ENCODE results near the gene LHX1. TPM values are rescaled to one million over a fixed set of nuclear protein-coding genes. Genes with fewer than 3 reads are reported as not detected.

LHX1 gene
- total and polyA plus RNA-seq, 7 donors = not detected

DNA sequence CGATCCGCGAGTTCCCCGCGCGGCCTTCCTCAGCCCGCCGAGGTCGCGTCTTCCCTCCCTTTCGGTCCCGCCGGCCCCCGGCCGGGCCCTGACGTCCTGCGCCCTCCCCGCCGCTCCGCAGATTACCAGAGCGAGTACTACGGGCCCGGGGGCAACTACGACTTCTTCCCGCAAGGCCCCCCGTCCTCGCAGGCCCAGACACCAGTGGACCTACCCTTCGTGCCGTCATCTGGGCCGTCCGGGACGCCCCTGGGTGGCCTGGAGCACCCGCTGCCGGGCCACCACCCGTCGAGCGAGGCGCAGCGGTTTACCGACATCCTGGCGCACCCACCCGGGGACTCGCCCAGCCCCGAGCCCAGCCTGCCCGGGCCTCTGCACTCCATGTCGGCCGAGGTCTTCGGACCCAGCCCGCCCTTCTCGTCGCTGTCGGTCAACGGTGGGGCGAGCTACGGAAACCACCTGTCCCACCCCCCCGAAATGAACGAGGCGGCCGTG lies 5.4 kb downstream of the LHX1 start:
- H3K27ac ChIP-seq = no peak overlapping the region
- TF ChIP-seq, protein P1, sequence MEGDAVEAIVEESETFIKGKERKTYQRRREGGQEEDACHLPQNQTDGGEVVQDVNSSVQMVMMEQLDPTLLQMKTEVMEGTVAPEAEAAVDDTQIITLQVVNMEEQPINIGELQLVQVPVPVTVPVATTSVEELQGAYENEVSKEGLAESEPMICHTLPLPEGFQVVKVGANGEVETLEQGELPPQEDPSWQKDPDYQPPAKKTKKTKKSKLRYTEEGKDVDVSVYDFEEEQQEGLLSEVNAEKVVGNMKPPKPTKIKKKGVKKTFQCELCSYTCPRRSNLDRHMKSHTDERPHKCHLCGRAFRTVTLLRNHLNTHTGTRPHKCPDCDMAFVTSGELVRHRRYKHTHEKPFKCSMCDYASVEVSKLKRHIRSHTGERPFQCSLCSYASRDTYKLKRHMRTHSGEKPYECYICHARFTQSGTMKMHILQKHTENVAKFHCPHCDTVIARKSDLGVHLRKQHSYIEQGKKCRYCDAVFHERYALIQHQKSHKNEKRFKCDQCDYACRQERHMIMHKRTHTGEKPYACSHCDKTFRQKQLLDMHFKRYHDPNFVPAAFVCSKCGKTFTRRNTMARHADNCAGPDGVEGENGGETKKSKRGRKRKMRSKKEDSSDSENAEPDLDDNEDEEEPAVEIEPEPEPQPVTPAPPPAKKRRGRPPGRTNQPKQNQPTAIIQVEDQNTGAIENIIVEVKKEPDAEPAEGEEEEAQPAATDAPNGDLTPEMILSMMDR (IDR thresholded peaks at IDR 0.05) = no peak
- peaks cover 5 to 100% (median 70%) of the 10 kb centered on the region in 3 donors for H3K27me3 ChIP-seq (ENCODE audit: insufficient read depth in 3 of 3, low read length in 2 of 3)
- H3K4me1 ChIP-seq = peaks cover 29% of the 10 kb centered on the region
- 3 to 4% (median 3%) methylated on average over 44 to 59 of the region's 59 CpGs for WGBS, 3 donors
- no peak for ATAC-seq
- H3K4me3 ChIP-seq = peak overlapping the region; percentile 45
- no peaks in the 10 kb centered on the region for H3K9me3 ChIP-seq
- no peak for DNase-seq
- intact Hi-C loops (cut with DNase I) = loop anchor here in 1 of 2 donors (10.0 kb wide), 2 partner anchors 308 to 408 kb away; partner anchors contain the start of genes MYO19 and PIGW
- no peaks in the 10 kb centered on the region for H3K36me3 ChIP-seq (ENCODE audit: insufficient read depth in 1 of 2, low read depth in 1 of 2)

DNA sequence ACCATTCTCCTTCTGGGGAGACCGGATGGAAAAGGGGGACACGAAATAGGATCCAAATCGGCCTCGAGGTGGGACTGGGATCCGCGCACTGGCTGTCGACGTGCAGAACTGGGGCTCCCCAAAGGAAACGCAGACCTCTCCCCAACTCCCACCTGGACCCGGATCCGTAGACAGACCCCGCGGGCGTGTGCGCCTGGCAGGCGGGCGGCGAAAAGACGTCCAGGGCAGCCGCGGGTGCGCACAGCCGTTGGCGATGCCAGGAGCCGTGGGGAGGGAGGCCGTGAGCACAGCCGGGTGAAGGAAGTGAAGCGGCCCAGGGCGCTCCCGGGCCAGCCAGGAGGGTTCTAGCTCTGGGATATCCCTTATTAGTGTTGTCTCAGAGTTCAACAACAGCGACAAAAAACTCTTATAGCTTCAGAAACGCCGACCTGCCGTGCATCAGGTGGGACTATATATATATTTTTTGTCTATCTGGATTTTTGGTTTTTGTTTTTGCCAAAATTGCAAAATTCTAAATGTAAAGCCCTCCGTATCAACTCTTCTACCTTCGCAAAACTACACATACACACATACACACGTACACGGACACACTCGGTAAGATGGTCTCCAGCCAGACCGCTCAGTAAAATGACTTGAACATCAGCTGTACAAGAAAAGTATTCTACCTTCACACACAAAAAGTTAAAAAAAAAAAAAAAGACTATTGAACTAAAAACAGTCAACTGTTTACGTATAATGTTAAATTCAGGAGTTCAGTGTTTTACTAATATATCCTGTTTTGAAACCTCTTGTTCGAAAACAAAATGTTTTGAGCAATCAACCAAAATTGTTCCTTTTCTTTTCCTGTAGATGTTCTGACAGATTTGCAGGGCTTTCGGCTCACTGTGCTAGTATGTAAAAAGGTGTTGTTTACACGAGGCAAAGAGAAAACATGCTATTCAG lies 6.2 kb downstream of the LHX1 start:
- peaks cover 5 to 94% (median 62%) of the 10 kb centered on the region in 3 donors for H3K27me3 ChIP-seq (ENCODE audit: insufficient read depth in 3 of 3, low read length in 2 of 3)
- DNase-seq (no peak), ATAC-seq (no peak)
- H3K36me3 ChIP-seq (ENCODE audit: insufficient read depth in 1 of 2, low read depth in 1 of 2) = no peaks in the 10 kb centered on the region
- intact Hi-C loops (cut with DNase I) = loop anchor here in 1 of 2 donors (10.0 kb wide), 2 partner anchors 309 to 409 kb away; partner anchors contain the start of genes MYO19 and PIGW
- H3K4me3 ChIP-seq = no peak overlapping the region
- TF ChIP-seq, protein P1 (IDR thresholded peaks at IDR 0.05) = no peak
- peaks cover 29% of the 10 kb centered on the region for H3K4me1 ChIP-seq
- WGBS, 3 donors = 10 to 13% (median 12%) methylated on average over 44 of the region's 44 CpGs
- no peak overlapping the region for H3K27ac ChIP-seq
- no peaks in the 10 kb centered on the region for H3K9me3 ChIP-seq

DNA sequence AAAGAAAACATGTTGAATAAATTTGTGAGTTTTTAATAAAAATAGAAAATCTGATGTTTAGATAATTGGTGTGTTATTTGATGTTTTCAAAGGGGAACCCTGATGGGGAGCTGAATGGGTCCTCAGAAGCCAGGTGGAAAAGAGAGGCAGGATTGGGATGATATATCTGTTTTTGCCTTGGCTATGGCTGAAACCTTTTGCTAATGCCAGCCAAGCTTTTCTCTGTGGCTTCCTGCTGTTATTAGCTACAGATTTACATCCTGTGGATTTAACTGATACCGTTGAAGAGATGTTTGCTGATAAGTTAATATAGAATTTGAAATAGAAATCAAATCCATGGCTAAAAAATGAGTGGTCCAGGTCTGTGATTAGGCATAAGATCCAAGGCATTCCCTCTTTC lies 7.3 kb downstream of the LHX1 start:
- no peak overlapping the region for H3K4me3 ChIP-seq
- DNase-seq = no peak
- no peak overlapping the region for H3K27ac ChIP-seq
- peaks cover 5 to 84% (median 51%) of the 10 kb centered on the region in 3 donors for H3K27me3 ChIP-seq (ENCODE audit: insufficient read depth in 3 of 3, low read length in 2 of 3)
- peaks cover 19% of the 10 kb centered on the region for H3K4me1 ChIP-seq
- WGBS, 3 donors = 0 to 7% (median 2%) methylated on average over 1 of the region's 1 CpG
- no peak for ATAC-seq
- intact Hi-C loops (cut with DNase I) = loop anchor here in 1 of 2 donors (10.0 kb wide), 2 partner anchors 310 to 410 kb away; partner anchors contain the start of genes MYO19 and PIGW
- TF ChIP-seq, protein P1 (IDR thresholded peaks at IDR 0.05) = no peak
- no peaks in the 10 kb centered on the region for H3K36me3 ChIP-seq (ENCODE audit: insufficient read depth in 1 of 2, low read depth in 1 of 2)
- H3K9me3 ChIP-seq = no peaks in the 10 kb centered on the region

DNA sequence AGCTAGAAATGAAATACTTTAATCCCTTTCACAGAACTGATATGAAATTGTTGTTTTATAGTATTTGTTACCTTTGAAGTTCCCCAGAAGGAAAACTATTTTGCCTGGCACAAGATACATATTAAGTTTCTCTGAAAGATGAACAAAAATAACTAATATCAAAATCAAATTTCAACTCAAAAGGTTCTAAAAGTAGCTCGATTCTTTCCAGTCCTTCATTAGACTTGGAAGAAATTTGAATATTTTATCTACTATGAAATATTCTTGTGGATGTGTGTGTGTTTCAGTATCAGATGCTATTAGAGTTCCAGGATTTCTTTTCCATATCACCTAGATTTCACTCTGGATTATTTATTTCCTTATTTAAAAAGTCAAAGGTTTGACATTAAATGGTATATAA lies 7.9 kb downstream of the LHX1 start:
- H3K4me3 ChIP-seq = no peak overlapping the region
- ATAC-seq = no peak
- H3K36me3 ChIP-seq (ENCODE audit: insufficient read depth in 1 of 2, low read depth in 1 of 2) = no peaks in the 10 kb centered on the region
- intact Hi-C loops (cut with DNase I) = loop anchor here in 1 of 2 donors (10.0 kb wide), 2 partner anchors 310 to 410 kb away; partner anchors contain the start of genes MYO19 and PIGW
- H3K27ac ChIP-seq = no peak overlapping the region
- no peak for DNase-seq
- H3K9me3 ChIP-seq = no peaks in the 10 kb centered on the region
- H3K27me3 ChIP-seq (ENCODE audit: insufficient read depth in 3 of 3, low read length in 2 of 3) = peaks cover 5 to 78% (median 48%) of the 10 kb centered on the region in 3 donors
- WGBS, 3 donors = 23 to 36% (median 35%) methylated on average over 1 of the region's 1 CpG
- peaks cover 24% of the 10 kb centered on the region for H3K4me1 ChIP-seq
- TF ChIP-seq, protein P1 (IDR thresholded peaks at IDR 0.05) = no peak

Measured in psoas muscle (tissue), 8 donors.